HG03064 (cell line): ENCODE data around the gene ADGRV1.

Source experiments
- ATAC-seq: cut with Tn5 transposase; IDR thresholded peaks from one replicate; pipeline ENCODE4 v1.9.1; 2021; ENCODE audit warnings: low read depth; ENCODE audit not compliant: unreplicated experiment

The ADGRV1 gene

GRCh38 chr5:91171322-91171721, 612.7 kb downstream of the ADGRV1 start:
- ATAC-seq, result no peak

- ATAC-seq, result no peak
Measured at GRCh38 chr5:91174396-91174795, 615.8 kb downstream of the ADGRV1 start.

GRCh38 chr5:91175708-91176107, 617.1 kb downstream of the ADGRV1 start:
- no peak for ATAC-seq

GRCh38 chr5:91176288-91177016, 617.9 kb downstream of the ADGRV1 start:
- no peak for ATAC-seq

GRCh38 chr5:91177085-91177484, 618.5 kb downstream of the ADGRV1 start:
- no peak for ATAC-seq

GRCh38 chr5:91177639-91178038, 619.0 kb downstream of the ADGRV1 start:
- ATAC-seq, result no peak

GRCh38 chr5:91178461-91178860, 619.9 kb downstream of the ADGRV1 start:
- ATAC-seq, result no peak

- no peak for ATAC-seq
Measured at GRCh38 chr5:91179018-91179417, 620.4 kb downstream of the ADGRV1 start.

- no peak for ATAC-seq
Measured at GRCh38 chr5:91180506-91180905, 621.9 kb downstream of the ADGRV1 start.

- peak; percentile 66 for ATAC-seq
Measured at GRCh38 chr5:91182763-91183162, 624.2 kb downstream of the ADGRV1 start.

GRCh38 chr5:91183743-91184142, 625.1 kb downstream of the ADGRV1 start:
- ATAC-seq, result no peak

GRCh38 chr5:91186101-91186500, 627.5 kb downstream of the ADGRV1 start:
- ATAC-seq, result no peak

GRCh38 chr5:91187032-91187431, 628.4 kb downstream of the ADGRV1 start:
- no peak for ATAC-seq

GRCh38 chr5:91188755-91189154, 630.2 kb downstream of the ADGRV1 start:
- no peak for ATAC-seq

- peak; percentile 79 for ATAC-seq
Measured at GRCh38 chr5:91189480-91190313, 631.1 kb downstream of the ADGRV1 start.

GRCh38 chr5:91190314-91190690, 631.7 kb downstream of the ADGRV1 start:
- ATAC-seq, result no peak

- ATAC-seq, result no peak
Measured at GRCh38 chr5:91194824-91195381, 636.3 kb downstream of the ADGRV1 start.

GRCh38 chr5:91200692-91201091, 642.1 kb downstream of the ADGRV1 start:
- no peak for ATAC-seq

GRCh38 chr5:91206103-91206502, 647.5 kb downstream of the ADGRV1 start:
- ATAC-seq, result no peak

GRCh38 chr5:91206734-91207133, 648.1 kb downstream of the ADGRV1 start:
- ATAC-seq, result no peak

- ATAC-seq, result no peak
Measured at GRCh38 chr5:91207248-91207647, 648.7 kb downstream of the ADGRV1 start.
